A549 (cell line): ENCODE measurements around the gene ECPAS. TPM values are rescaled to one million over a fixed set of nuclear protein-coding genes. Genes with fewer than 3 reads are reported as not detected.
"Not testable (repeated sequence)": the region's sequence is repeated elsewhere in the genome, so short reads cannot be mapped to it uniquely, and the experiment has no call there.

ENCODE experiments used
- ATAC-seq, 2 experiments: fragments of 200-7000 bp in 1 of 2; fragments of >200 bp in 1 of 2; cut with Nextera tagmentation in 1 of 2; cut with Tn5 transposase in 1 of 2; 3 replicates each; pipeline versions ENCODE4 v1.8.0 to v1.9.1; 2018 to 2020; ENCODE audit warnings: mild to moderate bottlenecking in 1 of 2, moderate library complexity in 1 of 2
- CTCF ChIA-PET: fragments of 300-600 bp; sonication (Branson Sonifier 250); formaldehyde crosslinking; extraction: SDS; loops from one replicate; lab custom pipeline; 2021; ENCODE audit warnings: antibody characterized with exemption, inconsistent platforms; lab: Yijun Ruan, JAX
- POLR2A ChIA-PET: fragments of 350-600 bp; formaldehyde crosslinking; extraction: SDS; loops from one replicate; lab custom pipeline; 2021; ENCODE audit warnings: antibody characterized with exemption, inconsistent platforms; lab: Yijun Ruan, JAX
- DNase-seq, 2 experiments: peaks; one replicate each; pipeline versions ENCODE4 v3.0.0 to v3.0.0-alpha.2; 2011 to 2016; ENCODE audit warnings: low read depth in 1 of 2, low spot score in 1 of 2
- FAIRE-seq: peaks from 2 replicates; lab custom pipeline; 2011; peaks lifted over from hg19 to GRCh38; lab: Jason Lieb, UNC
- H3K27ac ChIP-seq, 2 experiments: fragments of >200 bp; sonication (Bioruptor Twin); formaldehyde crosslinking; 3 replicates each; pipeline ENCODE4 v1.5.1; 2016 to 2017
- H3K4me1 ChIP-seq: fragments of >200 bp; sonication (Bioruptor Twin); formaldehyde crosslinking; 3 replicates; pipeline ENCODE4 v1.6.1; 2016
- H3K4me2 ChIP-seq: fragments of >200 bp; sonication (Bioruptor Twin); formaldehyde crosslinking; 3 replicates; pipeline ENCODE4 v1.6.1; 2016
- H3K4me3 ChIP-seq: fragments of >200 bp; sonication (Bioruptor Twin); formaldehyde crosslinking; 3 replicates; pipeline ENCODE4 v1.5.1; 2016
- H3K9me3 ChIP-seq: fragments of >200 bp; sonication (Bioruptor Twin); formaldehyde crosslinking; 3 replicates; pipeline ENCODE4 v1.6.1; 2016
- CBX2 ChIP-seq: fragments of 200-600 bp; sonication (generic); IDR thresholded peaks from 2 replicates; pipeline ENCODE4 v1.6.1; 2016; ENCODE audit warnings: low read depth, mild to moderate bottlenecking, borderline replicate concordance
- CEBPB ChIP-seq, 2 experiments: fragments of >200 bp in 1 of 2; sonication (Bioruptor Twin) in 1 of 2; formaldehyde crosslinking in 1 of 2; IDR thresholded peaks; 2 replicates each; pipeline ENCODE4 v1.6.1; 2012 to 2016
- EHMT2 ChIP-seq: fragments of 200-600 bp; sonication (generic); IDR thresholded peaks from 2 replicates; pipeline ENCODE4 v1.6.1; 2016; ENCODE audit warnings: antibody characterized with exemption, low read depth, mild to moderate bottlenecking, moderate library complexity
- FOSB ChIP-seq: fragments of 250-450 bp; sonication (Bioruptor Pico); IDR thresholded peaks from 2 replicates; pipeline ENCODE4 v1.5.0; 2020; ENCODE audit warnings: mild to moderate bottlenecking, moderate library complexity
- FOXS1 ChIP-seq: fragments of 250-450 bp; sonication (Bioruptor Pico); IDR thresholded peaks from 2 replicates; pipeline ENCODE4 v1.5.0; 2020; ENCODE audit warnings: mild to moderate bottlenecking, moderate library complexity
- JUN ChIP-seq, 2 experiments: fragments of >200 bp; sonication (Bioruptor Twin); formaldehyde crosslinking; IDR thresholded peaks; 2 replicates in 1 of 2; 3 replicates in 1 of 2; pipeline ENCODE4 v1.6.1; 2016 to 2017
- POLR2AphosphoS2 ChIP-seq: conservative IDR thresholded peaks from 2 replicates; pipeline ENCODE4 v1.6.1; 2012; ENCODE audit warnings: low read length, improper control_type of control experiment, inconsistent platforms
- RARB ChIP-seq: fragments of 250-450 bp; sonication (Bioruptor Pico); IDR thresholded peaks from 2 replicates; pipeline ENCODE4 v1.8.0; 2021; ENCODE audit warnings: mild to moderate bottlenecking, moderate library complexity
- ZC3H11A ChIP-seq: fragments of 450-650 bp; IDR thresholded peaks from 2 replicates; pipeline ENCODE4 v1.6.1; 2014; ENCODE audit warnings: antibody characterized with exemption, mild to moderate bottlenecking
- ZSCAN20 ChIP-seq: fragments of 250-450 bp; sonication (Bioruptor Pico); IDR thresholded peaks from 2 replicates; pipeline ENCODE4 v1.8.0; 2022; ENCODE audit warnings: mild to moderate bottlenecking, moderate library complexity
- WGBS: methylation state at CpG from one replicate; pipeline ENCODE4 v1.1.6; 2017; ENCODE audit errors: missing lambda C conversion rate; 5-methylcytosine and 5-hydroxymethylcytosine counted together
- polyA plus RNA-seq, 4 experiments: library from polyadenylated mRNA; depleted of rRNA in 3 of 4; stranded (reverse); fragments of >200 nt; fragmentation: RNase III in 1 of 4; extraction: RNeasy Plus Mini Kit Qiagen cat#74134 plus additional on column Dnase treatment in 1 of 4; gene quantifications; 2 replicates in 3 of 4; 3 replicates in 1 of 4; pipeline ENCODE4 v1.2.3, GENCODE V29; 2011 to 2017
- TF ChIP-seq, protein P1 (sequence below): IDR thresholded peaks from 2 replicates; pipeline ENCODE4 v1.6.1; 2012
- TF ChIP-seq, protein P2 (sequence below): IDR thresholded peaks from 2 replicates; pipeline ENCODE4 v1.6.1; 2012
- TF ChIP-seq, protein P3 (sequence below): fragments of >200 bp; sonication (Bioruptor Twin); formaldehyde crosslinking; IDR thresholded peaks from 3 replicates; pipeline ENCODE4 v1.5.1; 2016
- TF ChIP-seq, protein P4 (sequence below): fragments of 250-450 bp; sonication (Bioruptor Pico); IDR thresholded peaks from 2 replicates; pipeline ENCODE4 v1.5.0; 2021; ENCODE audit warnings: mild to moderate bottlenecking, moderate library complexity, borderline replicate concordance

The ECPAS gene
- polyA plus RNA-seq, 2 of the 4 experiments (the other 2 are of a cell fraction): 40.1 to 73.6 TPM

DNA sequence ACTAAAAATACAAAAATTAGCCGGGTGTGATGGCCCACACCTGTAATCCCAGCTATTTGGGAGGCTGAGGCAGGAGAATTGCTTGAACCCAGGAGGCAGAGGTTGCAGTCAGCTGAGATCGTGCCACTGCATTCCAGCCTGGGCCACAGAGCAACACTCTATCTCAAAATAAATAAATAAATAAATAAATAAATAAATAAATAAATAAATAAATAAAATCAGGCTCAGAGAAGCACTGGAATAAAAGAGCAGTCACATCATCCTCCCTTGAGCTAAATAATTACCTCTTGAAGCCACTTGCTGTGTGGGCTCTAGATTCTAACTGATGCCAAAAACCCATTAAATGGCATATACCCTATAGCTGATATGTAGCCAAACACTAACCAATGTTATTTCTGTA lies 13.0 kb upstream of the ECPAS start:
- POLR2A ChIA-PET: interaction anchor here (0.5 kb wide), 1 partner anchor 17 kb away, joined by 3 read pairs; no protein-coding TSS in a partner anchor
- H3K9me3 ChIP-seq, H3K4me2 ChIP-seq, DNase-seq, H3K27ac ChIP-seq, ATAC-seq, CTCF ChIA-PET, H3K4me3 ChIP-seq, H3K4me1 ChIP-seq, FAIRE-seq: not testable (repeated sequence)
- WGBS: 47% methylated on average over 2 of the region's 2 CpGs
- peak; percentile 91 for TF ChIP-seq ZC3H11A

DNA sequence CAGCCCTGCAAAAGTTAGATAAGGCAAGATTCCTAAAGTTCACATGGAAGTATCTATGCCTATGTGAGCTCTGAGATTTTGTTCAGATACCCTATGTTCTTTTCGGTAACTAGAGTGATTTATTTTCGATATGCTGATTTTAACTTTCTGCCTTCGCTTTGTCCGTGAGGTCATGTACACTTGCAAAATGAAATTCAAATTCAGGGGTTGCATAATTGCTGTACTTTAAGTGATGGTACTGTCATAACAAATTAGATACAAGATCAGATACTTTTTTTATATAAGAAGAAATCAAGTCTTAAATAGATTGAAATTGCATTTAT lies 350 bp upstream of the ECPAS start:
- peak overlapping the region; percentile 94 to 97 for H3K27ac ChIP-seq
- TF ChIP-seq, protein P1, sequence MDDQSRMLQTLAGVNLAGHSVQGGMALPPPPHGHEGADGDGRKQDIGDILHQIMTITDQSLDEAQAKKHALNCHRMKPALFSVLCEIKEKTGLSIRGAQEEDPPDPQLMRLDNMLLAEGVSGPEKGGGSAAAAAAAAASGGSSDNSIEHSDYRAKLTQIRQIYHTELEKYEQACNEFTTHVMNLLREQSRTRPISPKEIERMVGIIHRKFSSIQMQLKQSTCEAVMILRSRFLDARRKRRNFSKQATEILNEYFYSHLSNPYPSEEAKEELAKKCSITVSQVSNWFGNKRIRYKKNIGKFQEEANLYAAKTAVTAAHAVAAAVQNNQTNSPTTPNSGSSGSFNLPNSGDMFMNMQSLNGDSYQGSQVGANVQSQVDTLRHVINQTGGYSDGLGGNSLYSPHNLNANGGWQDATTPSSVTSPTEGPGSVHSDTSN: no peak
- peak in 1 of 2 experiments; percentile 15; a peak in 1 of 4 replicates for TF ChIP-seq CEBPB (IDR thresholded peaks at IDR 0.05)
- WGBS: under 1% methylated on average over 4 of the region's 4 CpGs
- FAIRE-seq (no peak), ATAC-seq (0 out of 6 replicates have a peak, but pooled peaks of 1 of the 2 experiments have one; percentile 2), DNase-seq (no peak)
- CTCF ChIA-PET: no interaction called here
- POLR2A ChIA-PET: interaction anchor here (0.6 kb wide), 1 partner anchor 55 kb away, joined by 7 read pairs; no protein-coding TSS in a partner anchor
- peaks cover 20% of the 10 kb centered on the region for H3K4me1 ChIP-seq
- H3K9me3 ChIP-seq: no peaks in the 10 kb centered on the region
- H3K4me2 ChIP-seq: peak overlapping the region; percentile 97
- H3K4me3 ChIP-seq: peak overlapping the region; percentile 75

DNA sequence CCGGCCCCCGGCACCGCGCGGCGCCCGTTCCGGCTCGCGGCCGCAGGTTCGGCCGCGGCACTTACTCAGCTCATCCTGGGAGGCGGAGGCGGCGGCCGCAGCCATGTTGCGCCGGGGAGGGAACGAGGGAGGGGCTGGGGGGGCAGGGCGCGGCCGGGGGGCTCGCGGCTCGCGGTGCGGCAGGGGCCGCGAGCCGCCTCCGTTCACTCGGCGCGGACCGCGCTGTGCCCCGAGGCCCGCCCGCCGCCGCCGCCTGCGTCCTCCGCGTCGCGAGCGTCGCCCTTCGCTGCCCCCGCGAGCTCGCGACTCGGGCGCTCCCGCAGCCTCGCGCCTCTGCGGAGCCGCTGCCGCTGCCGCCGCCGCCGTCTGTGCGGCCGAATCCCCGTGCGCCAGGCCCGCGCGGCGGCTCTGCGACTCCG lies 735 bp downstream of the ECPAS start:
- Histone ChIP-seq H3K4me1 (peaks cover 20% of the 10 kb centered on the region), H3K4me2 (peak overlapping the region; percentile 97), H3K9me3 (no peaks in the 10 kb centered on the region), H3K27ac (peak overlapping the region; percentile 94 to 97), H3K4me3 (peak overlapping the region; percentile 75)
- CTCF ChIA-PET: no interaction called here
- DNase-seq (no peak), ATAC-seq (peak in 1 of 2 experiments; percentile 67; a peak in 3 of 6 replicates), FAIRE-seq (no peak)
- POLR2A ChIA-PET: interaction anchor here (0.5 to 1.5 kb wide), 4 partner anchors 42 to 148 kb away, joined by 4 to 5 read pairs (median 4); partner anchors contain the start of genes DNAJC25 and ZNF483
- WGBS: 0% methylated on average over 1 of the region's 78 CpGs
- TF ChIP-seq, protein P2, sequence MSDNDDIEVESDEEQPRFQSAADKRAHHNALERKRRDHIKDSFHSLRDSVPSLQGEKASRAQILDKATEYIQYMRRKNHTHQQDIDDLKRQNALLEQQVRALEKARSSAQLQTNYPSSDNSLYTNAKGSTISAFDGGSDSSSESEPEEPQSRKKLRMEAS: no peak
- TF ChIP-seq, protein P3, sequence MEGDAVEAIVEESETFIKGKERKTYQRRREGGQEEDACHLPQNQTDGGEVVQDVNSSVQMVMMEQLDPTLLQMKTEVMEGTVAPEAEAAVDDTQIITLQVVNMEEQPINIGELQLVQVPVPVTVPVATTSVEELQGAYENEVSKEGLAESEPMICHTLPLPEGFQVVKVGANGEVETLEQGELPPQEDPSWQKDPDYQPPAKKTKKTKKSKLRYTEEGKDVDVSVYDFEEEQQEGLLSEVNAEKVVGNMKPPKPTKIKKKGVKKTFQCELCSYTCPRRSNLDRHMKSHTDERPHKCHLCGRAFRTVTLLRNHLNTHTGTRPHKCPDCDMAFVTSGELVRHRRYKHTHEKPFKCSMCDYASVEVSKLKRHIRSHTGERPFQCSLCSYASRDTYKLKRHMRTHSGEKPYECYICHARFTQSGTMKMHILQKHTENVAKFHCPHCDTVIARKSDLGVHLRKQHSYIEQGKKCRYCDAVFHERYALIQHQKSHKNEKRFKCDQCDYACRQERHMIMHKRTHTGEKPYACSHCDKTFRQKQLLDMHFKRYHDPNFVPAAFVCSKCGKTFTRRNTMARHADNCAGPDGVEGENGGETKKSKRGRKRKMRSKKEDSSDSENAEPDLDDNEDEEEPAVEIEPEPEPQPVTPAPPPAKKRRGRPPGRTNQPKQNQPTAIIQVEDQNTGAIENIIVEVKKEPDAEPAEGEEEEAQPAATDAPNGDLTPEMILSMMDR: no peak
- TF ChIP-seq RARB: no peak
- TF ChIP-seq FOXS1: no peak
- TF ChIP-seq EHMT2: no peak
- TF ChIP-seq, protein P4, sequence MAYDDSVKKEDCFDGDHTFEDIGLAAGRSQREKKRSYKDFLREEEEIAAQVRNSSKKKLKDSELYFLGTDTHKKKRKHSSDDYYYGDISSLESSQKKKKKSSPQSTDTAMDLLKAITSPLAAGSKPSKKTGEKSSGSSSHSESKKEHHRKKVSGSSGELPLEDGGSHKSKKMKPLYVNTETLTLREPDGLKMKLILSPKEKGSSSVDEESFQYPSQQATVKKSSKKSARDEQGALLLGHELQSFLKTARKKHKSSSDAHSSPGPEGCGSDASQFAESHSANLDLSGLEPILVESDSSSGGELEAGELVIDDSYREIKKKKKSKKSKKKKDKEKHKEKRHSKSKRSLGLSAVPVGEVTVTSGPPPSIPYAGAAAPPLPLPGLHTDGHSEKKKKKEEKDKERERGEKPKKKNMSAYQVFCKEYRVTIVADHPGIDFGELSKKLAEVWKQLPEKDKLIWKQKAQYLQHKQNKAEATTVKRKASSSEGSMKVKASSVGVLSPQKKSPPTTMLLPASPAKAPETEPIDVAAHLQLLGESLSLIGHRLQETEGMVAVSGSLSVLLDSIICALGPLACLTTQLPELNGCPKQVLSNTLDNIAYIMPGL (CRISPR knock-in tag): no peak
- TF ChIP-seq CBX2: no peak
- no peak for TF ChIP-seq ZSCAN20 (CRISPR knock-in tag)
- peak in 1 of 2 experiments; percentile 9; a peak in 1 of 4 replicates for TF ChIP-seq CEBPB (IDR thresholded peaks at IDR 0.05)
- peak; percentile 46 to 57; a peak in 3 of 5 replicates for TF ChIP-seq JUN (IDR thresholded peaks at IDR 0.05)
- no peak for TF ChIP-seq FOSB (CRISPR knock-in tag)
- TF ChIP-seq POLR2AphosphoS2: no peak
